DOHH2 (cell line): ENCODE data around the gene NOM1.

Experiments used
- H3F3A ChIP-seq: fragments of 200-600 bp; sonication (generic), shearing (Covaris generic); 2 replicates; pipeline ENCODE4 v1.6.0; 2016; ENCODE audit warnings: antibody characterized with exemption, mild to moderate bottlenecking; ENCODE audit not compliant: control insufficient read depth, insufficient read depth
- H3K27ac ChIP-seq: fragments of 200-600 bp; sonication (generic); 2 replicates; pipeline ENCODE4 v1.5.1; 2014; ENCODE audit warnings: low read depth, mild to moderate bottlenecking, low read length, moderate library complexity
- H3K27me3 ChIP-seq: fragments of 200-600 bp; sonication (generic); 2 replicates; pipeline ENCODE4 v1.6.1; 2014; ENCODE audit warnings: mild to moderate bottlenecking, low read length, mixed read lengths; ENCODE audit not compliant: control insufficient read depth
- H3K36me3 ChIP-seq: fragments of 200-600 bp; sonication (generic); 2 replicates; pipeline ENCODE4 v1.6.1; 2014; ENCODE audit warnings: mild to moderate bottlenecking, low read length, moderate library complexity, mixed read lengths; ENCODE audit not compliant: control insufficient read depth
- H3K4me1 ChIP-seq: fragments of 200-600 bp; sonication (generic); 2 replicates; pipeline ENCODE4 v1.6.1; 2014; ENCODE audit warnings: mild to moderate bottlenecking, low read length, mixed read lengths; ENCODE audit not compliant: control insufficient read depth
- H3K4me2 ChIP-seq: fragments of 200-600 bp; sonication (generic); 2 replicates; pipeline ENCODE4 v1.6.0; 2014; ENCODE audit warnings: mild to moderate bottlenecking, low read length, moderate library complexity
- H3K4me3 ChIP-seq: fragments of 200-600 bp; sonication (generic); 2 replicates; pipeline ENCODE4 v1.5.1; 2014; ENCODE audit warnings: mild to moderate bottlenecking, low read length, mixed read lengths
- H3K79me2 ChIP-seq: fragments of 200-600 bp; sonication (generic); 2 replicates; pipeline ENCODE4 v1.6.1; 2014; ENCODE audit warnings: mild to moderate bottlenecking, low read length, mixed read lengths; ENCODE audit not compliant: control insufficient read depth
- H3K9me2 ChIP-seq: fragments of 200-600 bp; sonication (generic); replicated peaks from 2 replicates; pipeline ENCODE4 v1.6.1; 2014; ENCODE audit warnings: mild to moderate bottlenecking, low read length, mixed read lengths; ENCODE audit not compliant: control insufficient read depth
- H3K9me3 ChIP-seq: fragments of 200-600 bp; sonication (generic); 2 replicates; pipeline ENCODE4 v1.6.1; 2014; ENCODE audit warnings: antibody characterized with exemption, low read length, mixed read lengths; ENCODE audit not compliant: control insufficient read depth, insufficient read depth
- H4K20me1 ChIP-seq: fragments of 200-600 bp; sonication (generic); 2 replicates; pipeline ENCODE4 v1.6.0; 2014; ENCODE audit warnings: low read depth, mild to moderate bottlenecking, antibody characterized with exemption, low read length, moderate library complexity; ENCODE audit not compliant: control insufficient read depth, insufficient read depth
- EZH2phosphoT487 ChIP-seq: fragments of 200-600 bp; sonication (generic); IDR thresholded peaks from 2 replicates; pipeline ENCODE4 v1.6.1; 2017; ENCODE audit warnings: borderline replicate concordance, mild to moderate bottlenecking, antibody characterized with exemption, low read length, moderate library complexity, mixed read lengths
- TF ChIP-seq, protein P1 (sequence below): fragments of 200-600 bp; sonication (generic); IDR thresholded peaks from one replicate; pipeline ENCODE4 v1.5.1; 2014; ENCODE audit warnings: antibody characterized with exemption, mild to moderate bottlenecking, low read depth, low read length; ENCODE audit not compliant: poor library complexity, severe bottlenecking

The NOM1 gene

DNA sequence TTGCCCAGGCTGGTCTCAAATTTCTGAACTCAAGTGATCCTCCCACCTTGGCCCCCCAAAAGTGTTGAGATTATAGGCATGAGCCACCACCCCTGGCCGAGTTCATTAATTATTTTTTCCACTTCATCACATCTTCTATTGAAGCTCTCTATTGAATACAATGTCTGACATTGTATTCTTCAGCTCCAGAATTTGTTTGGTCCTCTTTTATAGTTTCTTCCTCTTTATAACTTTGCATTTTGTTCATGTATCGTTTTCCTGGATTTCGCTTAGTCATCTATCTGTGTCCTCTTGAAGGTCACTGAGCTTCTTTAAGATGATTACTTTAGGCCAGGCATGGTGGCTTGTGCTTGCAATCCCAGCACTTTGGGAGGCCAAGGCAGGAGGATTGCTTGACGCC is 30.2 kb downstream of the NOM1 start:
- H3F3A ChIP-seq: no peaks in the 10 kb centered on the region
- H3K4me2 ChIP-seq: no peak overlapping the region
- no peak for TF ChIP-seq EZH2phosphoT487
- TF ChIP-seq, protein P1, sequence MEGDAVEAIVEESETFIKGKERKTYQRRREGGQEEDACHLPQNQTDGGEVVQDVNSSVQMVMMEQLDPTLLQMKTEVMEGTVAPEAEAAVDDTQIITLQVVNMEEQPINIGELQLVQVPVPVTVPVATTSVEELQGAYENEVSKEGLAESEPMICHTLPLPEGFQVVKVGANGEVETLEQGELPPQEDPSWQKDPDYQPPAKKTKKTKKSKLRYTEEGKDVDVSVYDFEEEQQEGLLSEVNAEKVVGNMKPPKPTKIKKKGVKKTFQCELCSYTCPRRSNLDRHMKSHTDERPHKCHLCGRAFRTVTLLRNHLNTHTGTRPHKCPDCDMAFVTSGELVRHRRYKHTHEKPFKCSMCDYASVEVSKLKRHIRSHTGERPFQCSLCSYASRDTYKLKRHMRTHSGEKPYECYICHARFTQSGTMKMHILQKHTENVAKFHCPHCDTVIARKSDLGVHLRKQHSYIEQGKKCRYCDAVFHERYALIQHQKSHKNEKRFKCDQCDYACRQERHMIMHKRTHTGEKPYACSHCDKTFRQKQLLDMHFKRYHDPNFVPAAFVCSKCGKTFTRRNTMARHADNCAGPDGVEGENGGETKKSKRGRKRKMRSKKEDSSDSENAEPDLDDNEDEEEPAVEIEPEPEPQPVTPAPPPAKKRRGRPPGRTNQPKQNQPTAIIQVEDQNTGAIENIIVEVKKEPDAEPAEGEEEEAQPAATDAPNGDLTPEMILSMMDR: no peak
- no peak overlapping the region for H3K4me3 ChIP-seq
- no peaks in the 10 kb centered on the region for H3K36me3 ChIP-seq
- no peak overlapping the region for H3K27ac ChIP-seq
- no peaks in the 10 kb centered on the region for H3K4me1 ChIP-seq
- H4K20me1 ChIP-seq: no peaks in the 10 kb centered on the region
- H3K79me2 ChIP-seq: no peaks in the 10 kb centered on the region
- H3K9me2 ChIP-seq: no peaks in the 10 kb centered on the region
- no peaks in the 10 kb centered on the region for H3K9me3 ChIP-seq
- H3K27me3 ChIP-seq: no peaks in the 10 kb centered on the region

DNA sequence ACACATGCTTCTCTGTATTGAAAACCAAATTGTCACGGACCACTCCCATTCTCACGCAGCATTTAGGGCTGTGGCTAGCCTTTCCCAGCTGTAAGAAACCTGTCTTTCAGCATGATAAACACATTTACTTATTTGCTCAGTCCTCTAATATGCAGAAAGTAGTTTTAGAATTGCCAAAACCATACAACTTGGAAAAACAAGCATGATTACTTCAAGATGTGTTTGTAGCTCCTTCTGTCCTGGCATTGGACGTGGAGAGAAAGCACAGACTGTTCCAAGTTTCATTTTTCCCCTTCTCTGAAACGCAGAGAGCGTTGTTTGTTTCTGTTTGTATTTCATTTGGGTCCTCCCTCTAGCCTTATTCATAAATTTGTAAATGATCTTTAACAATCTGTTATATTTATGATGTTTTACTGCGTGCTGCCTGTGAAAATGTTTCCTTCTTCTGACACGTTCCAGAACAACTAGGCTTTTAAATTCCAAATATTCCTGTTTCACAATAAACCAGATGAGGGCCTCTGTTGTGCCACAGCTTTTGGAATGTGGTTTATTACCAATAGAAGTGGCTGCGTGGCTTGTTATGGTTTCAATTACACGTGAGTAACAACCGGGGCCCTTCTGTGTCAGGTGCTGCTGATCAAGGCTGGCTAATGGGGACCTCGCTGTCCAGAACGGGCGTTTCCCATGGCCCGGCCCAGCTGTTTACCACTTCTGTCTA is 34.8 kb downstream of the NOM1 start:
- no peaks in the 10 kb centered on the region for H3K4me1 ChIP-seq
- TF ChIP-seq EZH2phosphoT487: no peak
- TF ChIP-seq, protein P1: no peak
- no peaks in the 10 kb centered on the region for H3K9me2 ChIP-seq
- no peaks in the 10 kb centered on the region for H3K9me3 ChIP-seq
- no peaks in the 10 kb centered on the region for H4K20me1 ChIP-seq
- no peak overlapping the region for H3K27ac ChIP-seq
- H3K4me3 ChIP-seq: no peak overlapping the region
- H3K36me3 ChIP-seq: no peaks in the 10 kb centered on the region
- no peaks in the 10 kb centered on the region for H3K27me3 ChIP-seq
- no peaks in the 10 kb centered on the region for H3F3A ChIP-seq
- H3K79me2 ChIP-seq: no peaks in the 10 kb centered on the region
- H3K4me2 ChIP-seq: no peak overlapping the region

DNA sequence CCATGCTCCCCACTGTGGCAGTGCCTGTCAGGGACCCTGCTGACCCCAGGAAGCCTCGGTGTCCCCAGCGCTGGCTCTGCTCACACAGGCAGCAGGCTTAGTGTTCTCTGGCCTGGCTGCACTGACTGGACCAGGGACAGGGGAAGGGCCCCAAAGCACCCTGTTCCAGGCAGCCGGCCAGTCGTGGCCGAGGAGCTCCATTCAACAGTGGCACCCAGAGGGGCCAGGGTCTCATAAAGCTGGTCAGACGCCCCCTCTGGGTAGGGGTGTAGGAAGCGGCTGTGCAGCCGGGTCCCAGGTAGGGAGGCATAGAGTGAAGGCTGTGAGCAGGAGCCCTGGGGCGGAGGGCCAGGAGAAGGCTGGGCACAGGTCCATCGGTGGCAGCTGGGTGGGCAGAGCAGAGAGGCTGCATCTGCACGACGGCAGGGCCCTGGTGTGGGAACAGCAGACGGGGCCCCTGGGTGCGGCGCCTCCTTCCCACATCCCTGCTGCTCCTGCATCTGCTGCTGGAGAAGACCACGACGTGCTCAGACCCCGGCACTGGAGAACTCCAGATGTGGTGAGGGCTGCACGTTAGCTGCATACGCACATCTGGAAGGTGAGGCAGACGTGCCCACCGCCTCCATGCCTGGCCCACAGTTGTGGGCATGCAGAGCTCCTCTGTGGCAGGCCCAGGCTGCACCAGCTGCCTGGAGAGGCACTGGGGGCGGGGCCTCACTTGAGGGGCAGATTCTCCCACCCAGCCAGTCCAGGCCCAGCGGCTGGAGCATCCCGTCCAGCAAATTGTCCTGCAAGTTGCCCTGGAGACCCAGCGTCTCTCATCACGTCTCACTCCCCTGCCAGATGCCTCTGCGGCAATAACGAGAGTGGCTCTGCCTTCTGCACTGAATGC is 35.8 kb downstream of the NOM1 start:
- no peaks in the 10 kb centered on the region for H3K4me1 ChIP-seq
- H3K4me2 ChIP-seq: no peak overlapping the region

More for the DNA sequence above, 35.8 kb downstream of the NOM1 start:
- Histone ChIP-seq H3K79me2 (no peaks in the 10 kb centered on the region), H3K4me3 (no peak overlapping the region), H3K36me3 (no peaks in the 10 kb centered on the region), H3K27me3 (no peaks in the 10 kb centered on the region), H3F3A (no peaks in the 10 kb centered on the region), H3K9me2 (no peaks in the 10 kb centered on the region), H4K20me1 (no peaks in the 10 kb centered on the region), H3K9me3 (no peaks in the 10 kb centered on the region), H3K27ac (no peak overlapping the region)
- TF ChIP-seq EZH2phosphoT487: no peak
- TF ChIP-seq, protein P1: no peak
